ENCODE measurements around the gene TBL1XR1.

TBL1XR1 gene

GRCh38 chr3:177157492-177157891 is 39.8 kb downstream of the TBL1XR1 start:
- Histone ChIP-seq H3K36me3 (ENCODE audit: control insufficient read depth, insufficient read depth, low read length) (peaks cover 11% of the 10 kb centered on the region), H3K9me3 (ENCODE audit: control insufficient read depth, insufficient read depth, low read depth, low read length) (no peaks in the 10 kb centered on the region), H3K9ac (ENCODE audit: low read length) (no peak overlapping the region), H3K27me3 (ENCODE audit: control insufficient read depth, insufficient read depth, low read length) (no peaks in the 10 kb centered on the region), H3K27ac (ENCODE audit: low read depth, low read length) (no peak overlapping the region), H3K4me1 (ENCODE audit: control insufficient read depth, insufficient read depth, low read length) (peaks cover 29% of the 10 kb centered on the region; the same call in 1 of the 2 replicates), H3K4me3 (ENCODE audit: low read depth, low read length) (no peak overlapping the region)

- H3K4me3 ChIP-seq (ENCODE audit: low read depth, low read length): no peak overlapping the region
- no peak overlapping the region for H3K9ac ChIP-seq (ENCODE audit: low read length)
- H3K9me3 ChIP-seq (ENCODE audit: control insufficient read depth, insufficient read depth, low read depth, low read length): no peaks in the 10 kb centered on the region
- H3K27ac ChIP-seq (ENCODE audit: low read depth, low read length): no peak overlapping the region
- peaks cover 35% of the 10 kb centered on the region; the same call in 1 of the 2 replicates for H3K4me1 ChIP-seq (ENCODE audit: control insufficient read depth, insufficient read depth, low read length)
- H3K27me3 ChIP-seq (ENCODE audit: control insufficient read depth, insufficient read depth, low read length): no peaks in the 10 kb centered on the region
- H3K36me3 ChIP-seq (ENCODE audit: control insufficient read depth, insufficient read depth, low read length): no peaks in the 10 kb centered on the region; the same call in 1 of the 2 replicates
Measured at GRCh38 chr3:177154733-177155132, 42.5 kb downstream of the TBL1XR1 start.

GRCh38 chr3:177150970-177151627 is 46.2 kb downstream of the TBL1XR1 start:
- no peak overlapping the region for H3K9ac ChIP-seq (ENCODE audit: low read length)
- no peak overlapping the region for H3K27ac ChIP-seq (ENCODE audit: low read depth, low read length)
- H3K4me1 ChIP-seq (ENCODE audit: control insufficient read depth, insufficient read depth, low read length): peaks cover 39% of the 10 kb centered on the region
- no peaks in the 10 kb centered on the region for H3K9me3 ChIP-seq (ENCODE audit: control insufficient read depth, insufficient read depth, low read depth, low read length)
- no peak overlapping the region for H3K4me3 ChIP-seq (ENCODE audit: low read depth, low read length)
- H3K36me3 ChIP-seq (ENCODE audit: control insufficient read depth, insufficient read depth, low read length): no peaks in the 10 kb centered on the region
- H3K27me3 ChIP-seq (ENCODE audit: control insufficient read depth, insufficient read depth, low read length): no peaks in the 10 kb centered on the region

GRCh38 chr3:177150218-177150916 is 46.9 kb downstream of the TBL1XR1 start:
- no peak overlapping the region for H3K4me3 ChIP-seq (ENCODE audit: low read depth, low read length)
- H3K9me3 ChIP-seq (ENCODE audit: control insufficient read depth, insufficient read depth, low read depth, low read length): no peaks in the 10 kb centered on the region
- no peaks in the 10 kb centered on the region for H3K27me3 ChIP-seq (ENCODE audit: control insufficient read depth, insufficient read depth, low read length)
- H3K9ac ChIP-seq (ENCODE audit: low read length): no peak overlapping the region
- H3K36me3 ChIP-seq (ENCODE audit: control insufficient read depth, insufficient read depth, low read length): no peaks in the 10 kb centered on the region
- H3K4me1 ChIP-seq (ENCODE audit: control insufficient read depth, insufficient read depth, low read length): peaks cover 47% of the 10 kb centered on the region
- no peak overlapping the region for H3K27ac ChIP-seq (ENCODE audit: low read depth, low read length)

- Histone ChIP-seq H3K9ac (ENCODE audit: low read length) (no peak overlapping the region), H3K4me3 (ENCODE audit: low read depth, low read length) (no peak overlapping the region), H3K9me3 (ENCODE audit: control insufficient read depth, insufficient read depth, low read depth, low read length) (no peaks in the 10 kb centered on the region), H3K27ac (ENCODE audit: low read depth, low read length) (no peak overlapping the region), H3K4me1 (ENCODE audit: control insufficient read depth, insufficient read depth, low read length) (peaks cover 43% of the 10 kb centered on the region), H3K27me3 (ENCODE audit: control insufficient read depth, insufficient read depth, low read length) (no peaks in the 10 kb centered on the region), H3K36me3 (ENCODE audit: control insufficient read depth, insufficient read depth, low read length) (no peaks in the 10 kb centered on the region)
Measured at GRCh38 chr3:177149106-177149505, 48.2 kb downstream of the TBL1XR1 start.

- Histone ChIP-seq H3K4me1 (ENCODE audit: control insufficient read depth, insufficient read depth, low read length) (peaks cover 47% of the 10 kb centered on the region), H3K9me3 (ENCODE audit: control insufficient read depth, insufficient read depth, low read depth, low read length) (no peaks in the 10 kb centered on the region), H3K36me3 (ENCODE audit: control insufficient read depth, insufficient read depth, low read length) (0 out of 2 replicates have a peak, but pooled peaks cover under 1% of the 10 kb centered on the region), H3K27me3 (ENCODE audit: control insufficient read depth, insufficient read depth, low read length) (no peaks in the 10 kb centered on the region), H3K9ac (ENCODE audit: low read length) (no peak overlapping the region), H3K27ac (ENCODE audit: low read depth, low read length) (no peak overlapping the region), H3K4me3 (ENCODE audit: low read depth, low read length) (no peak overlapping the region)
Measured at GRCh38 chr3:177147790-177148189, 49.5 kb downstream of the TBL1XR1 start.

- H3K4me3 ChIP-seq (ENCODE audit: low read depth, low read length): no peak overlapping the region
- no peak overlapping the region for H3K27ac ChIP-seq (ENCODE audit: low read depth, low read length)
- peaks cover 47% of the 10 kb centered on the region for H3K4me1 ChIP-seq (ENCODE audit: control insufficient read depth, insufficient read depth, low read length)
- no peaks in the 10 kb centered on the region for H3K9me3 ChIP-seq (ENCODE audit: control insufficient read depth, insufficient read depth, low read depth, low read length)
- 0 out of 2 replicates have a peak, but pooled peaks cover 3% of the 10 kb centered on the region for H3K36me3 ChIP-seq (ENCODE audit: control insufficient read depth, insufficient read depth, low read length)
- H3K27me3 ChIP-seq (ENCODE audit: control insufficient read depth, insufficient read depth, low read length): no peaks in the 10 kb centered on the region
- H3K9ac ChIP-seq (ENCODE audit: low read length): no peak overlapping the region
Measured at GRCh38 chr3:177146646-177147045, 50.6 kb downstream of the TBL1XR1 start.

GRCh38 chr3:177145954-177146353 is 51.3 kb downstream of the TBL1XR1 start:
- H3K9ac ChIP-seq (ENCODE audit: low read length): no peak overlapping the region
- H3K36me3 ChIP-seq (ENCODE audit: control insufficient read depth, insufficient read depth, low read length): 0 out of 2 replicates have a peak, but pooled peaks cover 3% of the 10 kb centered on the region
- H3K4me3 ChIP-seq (ENCODE audit: low read depth, low read length): no peak overlapping the region
- H3K27ac ChIP-seq (ENCODE audit: low read depth, low read length): no peak overlapping the region
- H3K27me3 ChIP-seq (ENCODE audit: control insufficient read depth, insufficient read depth, low read length): no peaks in the 10 kb centered on the region
- no peaks in the 10 kb centered on the region for H3K9me3 ChIP-seq (ENCODE audit: control insufficient read depth, insufficient read depth, low read depth, low read length)
- peaks cover 42% of the 10 kb centered on the region for H3K4me1 ChIP-seq (ENCODE audit: control insufficient read depth, insufficient read depth, low read length)

- H3K4me3 ChIP-seq (ENCODE audit: low read depth, low read length): no peak overlapping the region
- no peaks in the 10 kb centered on the region for H3K9me3 ChIP-seq (ENCODE audit: control insufficient read depth, insufficient read depth, low read depth, low read length)
- H3K9ac ChIP-seq (ENCODE audit: low read length): no peak overlapping the region
- 0 out of 2 replicates have a peak, but pooled peaks cover 3% of the 10 kb centered on the region for H3K36me3 ChIP-seq (ENCODE audit: control insufficient read depth, insufficient read depth, low read length)
- H3K27ac ChIP-seq (ENCODE audit: low read depth, low read length): no peak overlapping the region
- H3K27me3 ChIP-seq (ENCODE audit: control insufficient read depth, insufficient read depth, low read length): no peaks in the 10 kb centered on the region
- H3K4me1 ChIP-seq (ENCODE audit: control insufficient read depth, insufficient read depth, low read length): peaks cover 39% of the 10 kb centered on the region
Measured at GRCh38 chr3:177145381-177145780, 51.9 kb downstream of the TBL1XR1 start.

GRCh38 chr3:177144922-177145321 is 52.4 kb downstream of the TBL1XR1 start:
- Histone ChIP-seq H3K4me1 (ENCODE audit: control insufficient read depth, insufficient read depth, low read length) (peaks cover 38% of the 10 kb centered on the region), H3K4me3 (ENCODE audit: low read depth, low read length) (no peak overlapping the region), H3K36me3 (ENCODE audit: control insufficient read depth, insufficient read depth, low read length) (0 out of 2 replicates have a peak, but pooled peaks cover 3% of the 10 kb centered on the region)

GRCh38 chr3:177141899-177142646 is 55.2 kb downstream of the TBL1XR1 start:
- Histone ChIP-seq H3K27ac (ENCODE audit: low read depth, low read length) (no peak overlapping the region), H3K4me3 (ENCODE audit: low read depth, low read length) (no peak overlapping the region), H3K9ac (ENCODE audit: low read length) (no peak overlapping the region), H3K36me3 (ENCODE audit: control insufficient read depth, insufficient read depth, low read length) (peaks cover 3% of the 10 kb centered on the region; the same call in 1 of the 2 replicates), H3K4me1 (ENCODE audit: control insufficient read depth, insufficient read depth, low read length) (peaks cover 26% of the 10 kb centered on the region), H3K27me3 (ENCODE audit: control insufficient read depth, insufficient read depth, low read length) (no peaks in the 10 kb centered on the region), H3K9me3 (ENCODE audit: control insufficient read depth, insufficient read depth, low read depth, low read length) (no peaks in the 10 kb centered on the region)

More at GRCh38 chr3:177144922-177145321, 52.4 kb downstream of the TBL1XR1 start:
- Histone ChIP-seq H3K27ac (ENCODE audit: low read depth, low read length) (no peak overlapping the region), H3K9ac (ENCODE audit: low read length) (no peak overlapping the region), H3K9me3 (ENCODE audit: control insufficient read depth, insufficient read depth, low read depth, low read length) (no peaks in the 10 kb centered on the region), H3K27me3 (ENCODE audit: control insufficient read depth, insufficient read depth, low read length) (no peaks in the 10 kb centered on the region)
